ENCODE data around the gene SLC9A9. TPM values are rescaled to one million over a fixed set of nuclear protein-coding genes. Genes with fewer than 3 reads are reported as not detected.

Gene SLC9A9
- total RNA-seq, 6 experiments from 2014 or later: 1.3 to 6.3 (median 3.0) TPM

GRCh38 chr3:143633816-143634215 is 214.5 kb downstream of the SLC9A9 start:
- DNase-seq (no peak), ATAC-seq (no peak)
- Histone ChIP-seq H3K27ac (no peak overlapping the region), H3K27me3 (no peaks in the 10 kb centered on the region), H3K9me3 (no peaks in the 10 kb centered on the region), H3K4me3 (no peak overlapping the region), H3K36me3 (no peaks in the 10 kb centered on the region), H3K4me1 (no peaks in the 10 kb centered on the region)
- intact Hi-C loops (cut with DNase I): no loop called here
- 83% methylated on average over 3 of the region's 3 CpGs for WGBS (ENCODE audit: insufficient coverage, low coverage, low lambda C conversion rate, missing lambda C conversion rate)
- TF ChIP-seq CTCF (IDR thresholded peaks at IDR 0.05) (no peak), POLR2A (IDR thresholded peaks at IDR 0.05) (no peak)

GRCh38 chr3:143629726-143630125 is 218.5 kb downstream of the SLC9A9 start:
- TF ChIP-seq CTCF (IDR thresholded peaks at IDR 0.05) (no peak), POLR2A (IDR thresholded peaks at IDR 0.05) (no peak)
- H3K36me3 ChIP-seq: no peaks in the 10 kb centered on the region
- intact Hi-C loops (cut with DNase I): no loop called here
- H3K27ac ChIP-seq: no peak overlapping the region
- no peak overlapping the region for H3K4me3 ChIP-seq
- no peaks in the 10 kb centered on the region for H3K4me1 ChIP-seq
- ATAC-seq (no peak), DNase-seq (no peak)
- H3K9me3 ChIP-seq: no peaks in the 10 kb centered on the region
- H3K27me3 ChIP-seq: no peaks in the 10 kb centered on the region

GRCh38 chr3:143628971-143629370 is 219.3 kb downstream of the SLC9A9 start:
- Histone ChIP-seq H3K27me3 (no peaks in the 10 kb centered on the region), H3K9me3 (no peaks in the 10 kb centered on the region), H3K4me1 (no peaks in the 10 kb centered on the region), H3K36me3 (no peaks in the 10 kb centered on the region), H3K4me3 (no peak overlapping the region), H3K27ac (no peak overlapping the region)
- no peak for ATAC-seq
- intact Hi-C loops (cut with DNase I): no loop called here
- TF ChIP-seq POLR2A (IDR thresholded peaks at IDR 0.05) (no peak), CTCF (IDR thresholded peaks at IDR 0.05) (no peak)
- no peak for DNase-seq
- WGBS (ENCODE audit: insufficient coverage, low coverage, low lambda C conversion rate, missing lambda C conversion rate): 33% methylated on average over 3 of the region's 3 CpGs

- Histone ChIP-seq H3K4me1 (no peaks in the 10 kb centered on the region), H3K27me3 (no peaks in the 10 kb centered on the region), H3K9me3 (no peaks in the 10 kb centered on the region), H3K36me3 (no peaks in the 10 kb centered on the region), H3K4me3 (no peak overlapping the region), H3K27ac (no peak overlapping the region)
- DNase-seq (no peak), ATAC-seq (no peak)
- intact Hi-C loops (cut with DNase I): no loop called here
- WGBS (ENCODE audit: insufficient coverage, low coverage, low lambda C conversion rate, missing lambda C conversion rate): 80% methylated on average over 2 of the region's 5 CpGs
- TF ChIP-seq CTCF (IDR thresholded peaks at IDR 0.05) (no peak), POLR2A (IDR thresholded peaks at IDR 0.05) (no peak)
These were observed 220.9 kb downstream of the SLC9A9 start for GRCh38 chr3:143627336-143627735.

- no peak for TF ChIP-seq POLR2A (IDR thresholded peaks at IDR 0.05)
- no peak for TF ChIP-seq CTCF (IDR thresholded peaks at IDR 0.05)
- DNase-seq: no peak
- H3K27me3 ChIP-seq: no peaks in the 10 kb centered on the region
- WGBS (ENCODE audit: insufficient coverage, low coverage, low lambda C conversion rate, missing lambda C conversion rate): 75% methylated on average over 4 of the region's 4 CpGs
- no peak overlapping the region for H3K4me3 ChIP-seq
- H3K4me1 ChIP-seq: no peaks in the 10 kb centered on the region
- ATAC-seq: no peak
- intact Hi-C loops (cut with DNase I): no loop called here
- no peaks in the 10 kb centered on the region for H3K9me3 ChIP-seq
- H3K27ac ChIP-seq: no peak overlapping the region
- H3K36me3 ChIP-seq: no peaks in the 10 kb centered on the region
These were observed 229.0 kb downstream of the SLC9A9 start for GRCh38 chr3:143619231-143619630.

All from right lobe of liver (tissue), 6 donors.